HEK293 (cell line): Measurements from ENCODE around the gene DNAJC10.

Experiments used
- CTCF ChIA-PET: fragments of 350-600 bp; formaldehyde crosslinking; extraction: SDS; loops from one replicate; lab custom pipeline; 2021; ENCODE audit warnings: antibody characterized with exemption; lab: Yijun Ruan, JAX
- POLR2A ChIA-PET: fragments of 300-600 bp; formaldehyde crosslinking; extraction: SDS; loops from one replicate; lab custom pipeline; 2020; ENCODE audit warnings: antibody characterized with exemption, inconsistent platforms; lab: Yijun Ruan, JAX
- H3K27ac ChIP-seq: fragments of 200-500 bp; sonication (Bioruptor generic); 2 replicates; pipeline ENCODE4 v1.5.1; 2014; ENCODE audit warnings: low read depth, low read length, control low read depth, inconsistent platforms; ENCODE audit errors: extremely low read depth
- H3K36me3 ChIP-seq, 2 experiments: fragments of 200-500 bp in 1 of 2; sonication (Bioruptor generic) in 1 of 2; 1 replicate in 1 of 2; 2 replicates in 1 of 2; pipeline ENCODE4 v1.5.1; 2014 to 2017; ENCODE audit warnings: inconsistent platforms in 2 of 2, low read length in 2 of 2; ENCODE audit not compliant: control insufficient read depth in 2 of 2, insufficient read depth in 1 of 2
- H3K4me1 ChIP-seq: fragments of 200-500 bp; sonication (Bioruptor generic); 2 replicates; pipeline ENCODE4 v1.5.1; 2014; ENCODE audit warnings: mild to moderate bottlenecking, low read length, inconsistent platforms; ENCODE audit not compliant: control insufficient read depth, insufficient read depth
- H3K4me3 ChIP-seq: 2 replicates; pipeline ENCODE4 v1.5.1; 2011; ENCODE audit warnings: low read depth, mild to moderate bottlenecking, control low read depth, low read length, moderate library complexity
- H3K9me3 ChIP-seq: fragments of 200-500 bp; sonication (Bioruptor generic); 2 replicates; pipeline ENCODE4 v1.5.1; 2014; ENCODE audit warnings: low read depth, low read length, inconsistent platforms; ENCODE audit not compliant: control insufficient read depth, insufficient read depth
- IKZF3 ChIP-seq: fragments of 450-650 bp; IDR thresholded peaks from 2 replicates; pipeline ENCODE4 v1.5.0; 2018; ENCODE audit warnings: missing biosample characterization, mild to moderate bottlenecking, missing genetic modification characterization, moderate library complexity
- SCRT1 ChIP-seq: fragments of 450-650 bp; formaldehyde crosslinking; IDR thresholded peaks from 2 replicates; pipeline ENCODE4 v1.5.1; 2016; ENCODE audit warnings: missing biosample characterization, missing genetic modification characterization, borderline replicate concordance
- WT1 ChIP-seq: fragments of 450-650 bp; formaldehyde crosslinking; IDR thresholded peaks from 2 replicates; pipeline ENCODE4 v1.5.1; 2016; ENCODE audit warnings: missing biosample characterization, missing genetic modification characterization
- ZBTB17 ChIP-seq: fragments of 450-650 bp; formaldehyde crosslinking; IDR thresholded peaks from 2 replicates; pipeline ENCODE4 v1.5.1; 2016; ENCODE audit warnings: missing biosample characterization, missing genetic modification characterization
- ZBTB48 ChIP-seq: fragments of 450-650 bp; formaldehyde crosslinking; IDR thresholded peaks from 2 replicates; pipeline ENCODE4 v1.5.1; 2016; ENCODE audit warnings: missing biosample characterization, missing genetic modification characterization
- ZFHX2 ChIP-seq: fragments of 450-650 bp; formaldehyde crosslinking; conservative IDR thresholded peaks from 2 replicates; pipeline ENCODE4 v1.5.1; 2016; ENCODE audit warnings: missing biosample characterization, missing genetic modification characterization
- ZNF112 ChIP-seq: fragments of 450-650 bp; formaldehyde crosslinking; IDR thresholded peaks from 2 replicates; pipeline ENCODE4 v1.5.0; 2017; ENCODE audit warnings: missing biosample characterization, missing genetic modification characterization
- ZNF155 ChIP-seq: fragments of 450-650 bp; formaldehyde crosslinking; IDR thresholded peaks from 2 replicates; pipeline ENCODE4 v1.5.1; 2016; ENCODE audit warnings: missing biosample characterization, missing genetic modification characterization
- ZNF174 ChIP-seq: fragments of 450-650 bp; formaldehyde crosslinking; IDR thresholded peaks from 2 replicates; pipeline ENCODE4 v1.5.0; 2017; ENCODE audit warnings: missing biosample characterization, mild to moderate bottlenecking, missing genetic modification characterization
- ZNF19 ChIP-seq: fragments of 450-650 bp; formaldehyde crosslinking; IDR thresholded peaks from 2 replicates; pipeline ENCODE4; 2016; ENCODE audit warnings: missing biosample characterization, missing genetic modification characterization, low read depth
- ZNF221 ChIP-seq: fragments of 450-650 bp; formaldehyde crosslinking; IDR thresholded peaks from 2 replicates; pipeline ENCODE4 v1.5.1; 2017; ENCODE audit warnings: missing biosample characterization, missing genetic modification characterization, borderline replicate concordance
- ZNF248 ChIP-seq: fragments of 450-650 bp; formaldehyde crosslinking; IDR thresholded peaks from 2 replicates; pipeline ENCODE4 v1.5.1; 2017; ENCODE audit warnings: missing biosample characterization, missing genetic modification characterization
- ZNF274 ChIP-seq, 2 experiments: fragments of 200-500 bp in 1 of 2; fragments of 450-650 bp in 1 of 2; sonication (Bioruptor generic) in 1 of 2; formaldehyde crosslinking in 1 of 2; IDR thresholded peaks; 2 replicates each; pipeline versions ENCODE4 v1.5.1 to v1.6.1; 2014 to 2016; ENCODE audit warnings: borderline replicate concordance in 1 of 2, inconsistent platforms in 1 of 2, low read length in 1 of 2, missing biosample characterization in 1 of 2, missing genetic modification characterization in 1 of 2
- ZNF354C ChIP-seq: fragments of 450-650 bp; formaldehyde crosslinking; IDR thresholded peaks from 2 replicates; pipeline ENCODE4 v1.5.1; 2016; ENCODE audit warnings: missing biosample characterization, missing genetic modification characterization, low read depth, borderline replicate concordance
- ZNF394 ChIP-seq: fragments of 450-650 bp; formaldehyde crosslinking; IDR thresholded peaks from 2 replicates; pipeline ENCODE4 v1.5.1; 2016; ENCODE audit warnings: missing biosample characterization, missing genetic modification characterization, mild to moderate bottlenecking, moderate library complexity, borderline replicate concordance
- ZNF433 ChIP-seq: fragments of 450-650 bp; formaldehyde crosslinking; IDR thresholded peaks from 2 replicates; pipeline ENCODE4 v1.5.1; 2016; ENCODE audit warnings: missing biosample characterization, missing genetic modification characterization, low read depth
- ZNF48 ChIP-seq: fragments of 450-650 bp; formaldehyde crosslinking; IDR thresholded peaks from 2 replicates; pipeline ENCODE4 v1.5.1; 2016; ENCODE audit warnings: missing biosample characterization, missing genetic modification characterization
- ZNF626 ChIP-seq: fragments of 450-650 bp; sonication (Bioruptor Pico); formaldehyde crosslinking; IDR thresholded peaks from 2 replicates; pipeline ENCODE4 v1.5.1; 2018; ENCODE audit warnings: missing biosample characterization, missing genetic modification characterization, inconsistent platforms
- ZNF660 ChIP-seq: fragments of 450-650 bp; IDR thresholded peaks from 2 replicates; pipeline ENCODE4 v1.5.1; 2018; ENCODE audit warnings: missing biosample characterization, mild to moderate bottlenecking, missing genetic modification characterization
- ZNF776 ChIP-seq: fragments of 450-650 bp; formaldehyde crosslinking; IDR thresholded peaks from 2 replicates; pipeline ENCODE4 v1.5.0; 2017; ENCODE audit warnings: missing biosample characterization, missing genetic modification characterization, borderline replicate concordance
- ZSCAN16 ChIP-seq: fragments of 450-650 bp; formaldehyde crosslinking; IDR thresholded peaks from 2 replicates; pipeline ENCODE4 v1.5.1; 2016; ENCODE audit warnings: missing biosample characterization, missing genetic modification characterization
- ZXDB ChIP-seq: fragments of 450-650 bp; formaldehyde crosslinking; IDR thresholded peaks from 2 replicates; pipeline ENCODE4 v1.5.1; 2016; ENCODE audit warnings: missing biosample characterization, missing genetic modification characterization
- TF ChIP-seq, protein P1 (sequence below): fragments of 450-650 bp; formaldehyde crosslinking; IDR thresholded peaks from 2 replicates; pipeline ENCODE4 v1.5.1; 2017; ENCODE audit warnings: missing biosample characterization, missing genetic modification characterization
- TF ChIP-seq, protein P2 (sequence below): fragments of 450-650 bp; formaldehyde crosslinking; IDR thresholded peaks from 2 replicates; pipeline ENCODE4 v1.5.1; 2016; ENCODE audit warnings: missing biosample characterization, missing genetic modification characterization
- TF ChIP-seq, protein P3 (sequence below): fragments of 450-650 bp; formaldehyde crosslinking; IDR thresholded peaks from 2 replicates; pipeline ENCODE4 v1.5.1; 2016; ENCODE audit warnings: missing biosample characterization, missing genetic modification characterization, low read depth
- TF ChIP-seq, protein P4 (sequence below): IDR thresholded peaks from 2 replicates; pipeline ENCODE4 v1.6.1; 2011; ENCODE audit warnings: mild to moderate bottlenecking, low read depth, low read length, borderline replicate concordance

The DNAJC10 gene

DNA sequence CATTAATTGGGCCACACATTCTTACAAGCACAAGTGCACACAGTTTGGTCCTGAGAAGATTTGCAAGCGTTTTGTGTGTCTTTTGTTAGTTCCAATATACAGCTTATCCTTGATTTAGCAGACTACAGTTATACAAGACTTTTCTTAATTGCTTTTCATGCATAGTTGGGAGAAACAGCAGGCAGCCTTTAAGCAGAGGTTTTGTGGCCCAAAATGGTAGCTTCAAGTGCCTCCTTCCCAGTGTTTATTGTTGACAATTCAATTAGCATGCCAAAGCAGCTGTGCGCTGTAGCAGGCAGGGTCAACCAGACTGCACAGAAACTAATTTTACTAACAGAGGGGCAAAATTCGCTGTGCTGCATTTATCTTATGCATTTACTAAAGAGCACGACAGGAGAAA is 102.9 kb downstream of the DNAJC10 start (continued):
- TF ChIP-seq, protein P1, sequence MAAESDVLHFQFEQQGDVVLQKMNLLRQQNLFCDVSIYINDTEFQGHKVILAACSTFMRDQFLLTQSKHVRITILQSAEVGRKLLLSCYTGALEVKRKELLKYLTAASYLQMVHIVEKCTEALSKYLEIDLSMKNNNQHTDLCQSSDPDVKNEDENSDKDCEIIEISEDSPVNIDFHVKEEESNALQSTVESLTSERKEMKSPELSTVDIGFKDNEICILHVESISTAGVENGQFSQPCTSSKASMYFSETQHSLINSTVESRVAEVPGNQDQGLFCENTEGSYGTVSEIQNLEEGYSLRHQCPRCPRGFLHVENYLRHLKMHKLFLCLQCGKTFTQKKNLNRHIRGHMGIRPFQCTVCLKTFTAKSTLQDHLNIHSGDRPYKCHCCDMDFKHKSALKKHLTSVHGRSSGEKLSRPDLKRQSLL (tag by site-specific recombination) = no peak
- TF ChIP-seq, all 188 proteins: peak for 10

DNA sequence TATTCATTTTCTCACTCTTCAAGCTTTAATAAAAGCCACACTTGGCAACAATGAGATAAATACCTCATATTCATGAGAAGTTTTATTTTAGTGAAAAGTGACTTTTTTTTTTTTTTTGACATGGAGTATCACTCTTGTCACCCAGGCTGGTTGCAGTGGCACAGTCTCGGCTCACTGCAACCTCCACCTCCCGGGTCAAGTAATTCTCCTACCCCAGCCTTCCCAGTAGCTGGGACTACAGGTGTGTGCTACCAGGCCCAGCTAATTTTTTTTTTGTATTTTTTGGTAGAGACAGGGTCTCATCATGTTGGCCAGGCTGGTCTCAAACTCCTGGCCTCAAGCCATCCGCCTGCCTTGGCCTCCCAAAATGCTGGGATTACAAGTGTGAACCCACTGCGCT is 103.4 kb downstream of the DNAJC10 start:
- Histone ChIP-seq H3K9me3 (no peaks in the 10 kb centered on the region), H3K4me3 (no peak overlapping the region), H3K36me3 (no peaks in the 10 kb centered on the region), H3K4me1 (peaks cover 8% of the 10 kb centered on the region; the same call in 1 of the 2 replicates)
- POLR2A ChIA-PET = interaction anchor here (1.2 to 1.5 kb wide), 2 partner anchors 8 to 47 kb away, joined by 3 to 4 read pairs; partner anchors contain the start of gene FRZB
- TF ChIP-seq, protein P2, sequence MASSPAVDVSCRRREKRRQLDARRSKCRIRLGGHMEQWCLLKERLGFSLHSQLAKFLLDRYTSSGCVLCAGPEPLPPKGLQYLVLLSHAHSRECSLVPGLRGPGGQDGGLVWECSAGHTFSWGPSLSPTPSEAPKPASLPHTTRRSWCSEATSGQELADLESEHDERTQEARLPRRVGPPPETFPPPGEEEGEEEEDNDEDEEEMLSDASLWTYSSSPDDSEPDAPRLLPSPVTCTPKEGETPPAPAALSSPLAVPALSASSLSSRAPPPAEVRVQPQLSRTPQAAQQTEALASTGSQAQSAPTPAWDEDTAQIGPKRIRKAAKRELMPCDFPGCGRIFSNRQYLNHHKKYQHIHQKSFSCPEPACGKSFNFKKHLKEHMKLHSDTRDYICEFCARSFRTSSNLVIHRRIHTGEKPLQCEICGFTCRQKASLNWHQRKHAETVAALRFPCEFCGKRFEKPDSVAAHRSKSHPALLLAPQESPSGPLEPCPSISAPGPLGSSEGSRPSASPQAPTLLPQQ (tag by site-specific recombination) = no peak
- TF ChIP-seq ZNF221 (tag by site-specific recombination) (no peak), ZNF174 (tag by site-specific recombination) (no peak), ZNF48 (tag by site-specific recombination) (no peak), ZNF274 (IDR thresholded peaks at IDR 0.05; ENCODE audit: low read length) (no peak), ZNF274 (tag by site-specific recombination; IDR thresholded peaks at IDR 0.05; ENCODE audit: borderline replicate concordance) (no peak), ZBTB48 (tag by site-specific recombination) (no peak), ZBTB17 (tag by site-specific recombination) (no peak), ZNF433 (no peak), ZNF354C (tag by site-specific recombination) (no peak), ZSCAN16 (no peak), ZNF112 (tag by site-specific recombination) (no peak), WT1 (no peak), ZNF155 (tag by site-specific recombination) (no peak), ZNF19 (tag by site-specific recombination) (no peak), ZNF660 (tag by site-specific recombination) (no peak), ZNF776 (tag by site-specific recombination) (no peak), IKZF3 (tag by site-specific recombination) (no peak)
- TF ChIP-seq, all 188 proteins: peak for 0
- no peak overlapping the region for H3K27ac ChIP-seq
- CTCF ChIA-PET = interaction anchor here (0.7 to 1.1 kb wide), 2 partner anchors 9 to 76 kb away, joined by 3 read pairs; no protein-coding TSS in a partner anchor

DNA sequence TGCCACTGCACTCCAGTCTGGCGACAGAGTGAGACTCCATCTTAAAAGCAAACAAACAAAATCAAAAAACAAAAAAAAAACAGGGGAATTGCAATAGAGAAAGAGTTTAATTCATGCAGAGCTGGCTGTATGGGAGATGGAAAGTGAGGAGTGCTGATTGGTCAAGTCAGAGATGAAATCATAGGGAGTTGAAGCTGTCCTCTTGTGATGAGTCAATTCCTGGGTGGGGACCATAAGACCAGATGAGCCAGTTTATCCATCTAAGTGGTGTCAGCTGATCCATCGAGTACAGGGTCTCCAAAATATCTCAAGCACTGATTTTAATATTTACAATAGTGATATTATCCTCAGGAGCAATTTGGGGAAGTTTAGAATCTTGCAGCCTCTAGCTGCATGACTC is 105.1 kb downstream of the DNAJC10 start:
- no peak overlapping the region for H3K4me3 ChIP-seq
- H3K9me3 ChIP-seq = no peaks in the 10 kb centered on the region
- CTCF ChIA-PET = interaction anchor here (0.6 kb wide), 1 partner anchor 844 kb away, joined by 3 read pairs; no protein-coding TSS in a partner anchor
- TF ChIP-seq, protein P3, sequence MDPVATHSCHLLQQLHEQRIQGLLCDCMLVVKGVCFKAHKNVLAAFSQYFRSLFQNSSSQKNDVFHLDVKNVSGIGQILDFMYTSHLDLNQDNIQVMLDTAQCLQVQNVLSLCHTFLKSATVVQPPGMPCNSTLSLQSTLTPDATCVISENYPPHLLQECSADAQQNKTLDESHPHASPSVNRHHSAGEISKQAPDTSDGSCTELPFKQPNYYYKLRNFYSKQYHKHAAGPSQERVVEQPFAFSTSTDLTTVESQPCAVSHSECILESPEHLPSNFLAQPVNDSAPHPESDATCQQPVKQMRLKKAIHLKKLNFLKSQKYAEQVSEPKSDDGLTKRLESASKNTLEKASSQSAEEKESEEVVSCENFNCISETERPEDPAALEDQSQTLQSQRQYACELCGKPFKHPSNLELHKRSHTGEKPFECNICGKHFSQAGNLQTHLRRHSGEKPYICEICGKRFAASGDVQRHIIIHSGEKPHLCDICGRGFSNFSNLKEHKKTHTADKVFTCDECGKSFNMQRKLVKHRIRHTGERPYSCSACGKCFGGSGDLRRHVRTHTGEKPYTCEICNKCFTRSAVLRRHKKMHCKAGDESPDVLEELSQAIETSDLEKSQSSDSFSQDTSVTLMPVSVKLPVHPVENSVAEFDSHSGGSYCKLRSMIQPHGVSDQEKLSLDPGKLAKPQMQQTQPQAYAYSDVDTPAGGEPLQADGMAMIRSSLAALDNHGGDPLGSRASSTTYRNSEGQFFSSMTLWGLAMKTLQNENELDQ (tag by site-specific recombination) = no peak
- TF ChIP-seq ZNF394 (0 out of 2 replicates have a peak, but pooled peaks have one; percentile 21), ZXDB (tag by site-specific recombination) (no peak), ZFHX2 (tag by site-specific recombination) (no peak), SCRT1 (tag by site-specific recombination) (no peak), ZNF155 (tag by site-specific recombination) (no peak), ZNF626 (no peak), ZNF248 (no peak)
- TF ChIP-seq, protein P4, sequence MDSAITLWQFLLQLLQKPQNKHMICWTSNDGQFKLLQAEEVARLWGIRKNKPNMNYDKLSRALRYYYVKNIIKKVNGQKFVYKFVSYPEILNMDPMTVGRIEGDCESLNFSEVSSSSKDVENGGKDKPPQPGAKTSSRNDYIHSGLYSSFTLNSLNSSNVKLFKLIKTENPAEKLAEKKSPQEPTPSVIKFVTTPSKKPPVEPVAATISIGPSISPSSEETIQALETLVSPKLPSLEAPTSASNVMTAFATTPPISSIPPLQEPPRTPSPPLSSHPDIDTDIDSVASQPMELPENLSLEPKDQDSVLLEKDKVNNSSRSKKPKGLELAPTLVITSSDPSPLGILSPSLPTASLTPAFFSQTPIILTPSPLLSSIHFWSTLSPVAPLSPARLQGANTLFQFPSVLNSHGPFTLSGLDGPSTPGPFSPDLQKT = no peak
- no peaks in the 10 kb centered on the region for H3K36me3 ChIP-seq
- H3K4me1 ChIP-seq = peaks cover 17% of the 10 kb centered on the region
- POLR2A ChIA-PET = interaction anchor here (0.7 kb wide), 1 partner anchor 120 kb away, joined by 3 read pairs; no protein-coding TSS in a partner anchor
- H3K27ac ChIP-seq = no peak overlapping the region
